ENCODE measurements around the gene GAS7. TPM values are rescaled to one million over a fixed set of nuclear protein-coding genes. Genes with fewer than 3 reads are reported as not detected.

Gene GAS7
- total RNA-seq, 2 experiments from 2014 or later = 1.6 to 2.1 TPM

GRCh38 chr17:10177131-10177912 lies 21.1 kb downstream of the GAS7 start:
- ChIA-PET CTCF (interaction anchor here (1.2 kb wide), 1 partner anchor 13 kb away, joined by 3 read pairs; no protein-coding TSS in a partner anchor), POLR2A (no interaction called here)
- Mint-ChIP-seq H3K36me3 (ENCODE audit: low read depth) (peaks cover under 1% of the 10 kb centered on the region), H3K4me1 (ENCODE audit: low read depth) (peaks cover 6% of the 10 kb centered on the region), H3K27me3 (peaks cover 7% of the 10 kb centered on the region), H3K27ac (no peak overlapping the region), H3K9me3 (no peaks in the 10 kb centered on the region), H3K4me3 (no peak overlapping the region)
- DNase-seq = no peak
- no peak for ATAC-seq
- intact Hi-C loops (cut with micrococcal nuclease) = no loop called here
- TF ChIP-seq, protein P1, sequence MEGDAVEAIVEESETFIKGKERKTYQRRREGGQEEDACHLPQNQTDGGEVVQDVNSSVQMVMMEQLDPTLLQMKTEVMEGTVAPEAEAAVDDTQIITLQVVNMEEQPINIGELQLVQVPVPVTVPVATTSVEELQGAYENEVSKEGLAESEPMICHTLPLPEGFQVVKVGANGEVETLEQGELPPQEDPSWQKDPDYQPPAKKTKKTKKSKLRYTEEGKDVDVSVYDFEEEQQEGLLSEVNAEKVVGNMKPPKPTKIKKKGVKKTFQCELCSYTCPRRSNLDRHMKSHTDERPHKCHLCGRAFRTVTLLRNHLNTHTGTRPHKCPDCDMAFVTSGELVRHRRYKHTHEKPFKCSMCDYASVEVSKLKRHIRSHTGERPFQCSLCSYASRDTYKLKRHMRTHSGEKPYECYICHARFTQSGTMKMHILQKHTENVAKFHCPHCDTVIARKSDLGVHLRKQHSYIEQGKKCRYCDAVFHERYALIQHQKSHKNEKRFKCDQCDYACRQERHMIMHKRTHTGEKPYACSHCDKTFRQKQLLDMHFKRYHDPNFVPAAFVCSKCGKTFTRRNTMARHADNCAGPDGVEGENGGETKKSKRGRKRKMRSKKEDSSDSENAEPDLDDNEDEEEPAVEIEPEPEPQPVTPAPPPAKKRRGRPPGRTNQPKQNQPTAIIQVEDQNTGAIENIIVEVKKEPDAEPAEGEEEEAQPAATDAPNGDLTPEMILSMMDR (IDR thresholded peaks at IDR 0.05) = no peak

- CTCF ChIA-PET = interaction anchor here (2.1 kb wide), 1 partner anchor 53 kb away, joined by 5 read pairs; no protein-coding TSS in a partner anchor
These were observed 24.5 kb downstream of the GAS7 start for GRCh38 chr17:10173913-10174312.

DNA sequence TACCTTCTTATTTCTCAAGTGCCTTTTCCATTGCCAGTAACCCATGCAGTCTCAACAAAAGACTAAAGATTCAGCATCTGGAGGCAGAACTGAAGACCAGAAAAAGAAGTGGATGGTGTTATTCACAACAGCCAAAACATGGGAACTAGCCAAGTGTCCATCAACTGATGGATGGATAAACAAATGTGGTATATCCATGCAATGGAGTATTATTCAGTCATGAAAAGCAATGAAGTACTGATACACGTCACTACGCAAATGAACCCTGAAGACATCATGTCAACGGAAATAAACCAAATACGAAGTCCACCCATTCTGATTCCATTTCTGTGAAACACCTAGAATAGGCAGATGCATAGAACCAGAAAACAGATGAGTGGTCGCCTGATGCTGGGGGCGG lies 25.6 kb downstream of the GAS7 start:
- TF ChIP-seq, protein P1 (IDR thresholded peaks at IDR 0.05) = no peak
- DNase-seq = no peak
- H3K27me3 Mint-ChIP-seq = peaks cover 24% of the 10 kb centered on the region
- peaks cover 2% of the 10 kb centered on the region for H3K36me3 Mint-ChIP-seq (ENCODE audit: low read depth)
- H3K4me3 Mint-ChIP-seq = no peak overlapping the region
- peaks cover 16% of the 10 kb centered on the region for H3K4me1 Mint-ChIP-seq (ENCODE audit: low read depth)
- H3K27ac Mint-ChIP-seq = no peak overlapping the region
- POLR2A ChIA-PET = no interaction called here
- no peak for ATAC-seq
- peaks cover 2% of the 10 kb centered on the region for H3K9me3 Mint-ChIP-seq
- intact Hi-C loops (cut with micrococcal nuclease) = no loop called here
- CTCF ChIA-PET = no interaction called here

More at GRCh38 chr17:10173913-10174312, 24.5 kb downstream of the GAS7 start:
- Mint-ChIP-seq H3K4me1 (ENCODE audit: low read depth) (peaks cover 20% of the 10 kb centered on the region), H3K9me3 (peaks cover 2% of the 10 kb centered on the region), H3K36me3 (ENCODE audit: low read depth) (peaks cover 2% of the 10 kb centered on the region), H3K27me3 (peaks cover 24% of the 10 kb centered on the region), H3K27ac (no peak overlapping the region), H3K4me3 (no peak overlapping the region)
- DNase-seq (no peak), ATAC-seq (no peak)
- intact Hi-C loops (cut with micrococcal nuclease) = no loop called here
- POLR2A ChIA-PET = no interaction called here
- TF ChIP-seq, protein P1 (IDR thresholded peaks at IDR 0.05) = no peak

DNA sequence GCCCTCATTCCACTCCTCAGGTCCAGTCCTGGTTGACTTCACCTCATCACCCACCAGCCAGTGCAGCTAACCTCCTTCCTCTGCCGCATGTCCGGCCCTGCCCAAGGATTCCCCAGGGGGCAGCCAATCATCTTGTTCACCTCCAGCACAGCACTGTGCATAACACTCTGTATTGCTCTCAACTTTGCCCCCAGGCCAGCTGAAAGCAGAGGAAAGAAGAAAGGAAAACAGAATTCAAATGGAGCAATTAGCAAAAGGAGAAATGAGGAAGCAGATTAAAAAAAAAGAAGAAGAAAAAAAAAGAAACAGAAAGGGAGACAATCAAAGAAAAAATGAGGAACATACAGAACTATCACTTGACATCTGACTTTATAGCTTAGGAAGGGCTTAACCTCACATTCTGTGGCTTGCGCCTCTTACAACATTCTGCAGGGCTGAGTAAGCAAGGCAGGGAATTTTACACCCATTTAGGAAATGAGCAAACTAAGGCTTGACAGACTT lies 26.1 kb downstream of the GAS7 start:
- ChIA-PET POLR2A (no interaction called here), CTCF (no interaction called here)
- Mint-ChIP-seq H3K4me3 (no peak overlapping the region), H3K9me3 (peaks cover 2% of the 10 kb centered on the region), H3K4me1 (ENCODE audit: low read depth) (peaks cover 16% of the 10 kb centered on the region), H3K36me3 (ENCODE audit: low read depth) (peaks cover 2% of the 10 kb centered on the region), H3K27ac (peak overlapping the region; percentile 33), H3K27me3 (peaks cover 24% of the 10 kb centered on the region)
- intact Hi-C loops (cut with micrococcal nuclease) = no loop called here
- TF ChIP-seq, protein P1 (IDR thresholded peaks at IDR 0.05) = no peak
- no peak for DNase-seq
- ATAC-seq = no peak

DNA sequence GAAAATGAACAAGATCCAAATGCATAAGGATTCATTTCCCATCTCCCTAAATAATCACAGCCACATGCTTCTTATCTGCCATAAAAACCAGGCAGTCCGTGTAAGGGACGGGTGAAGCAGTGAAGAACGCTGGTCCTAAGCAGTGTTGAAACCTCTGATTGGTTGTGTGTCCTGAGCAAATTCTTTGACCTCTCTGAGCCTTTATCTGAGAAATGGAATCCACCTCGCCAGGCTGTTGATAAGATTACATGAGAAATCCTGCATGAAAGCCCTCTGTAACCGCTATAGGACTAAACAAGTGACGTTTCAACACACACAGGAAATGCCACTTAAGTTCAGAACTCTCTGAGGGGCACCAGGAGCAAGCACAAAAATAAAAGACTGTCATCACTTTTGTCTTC lies 26.8 kb downstream of the GAS7 start:
- ATAC-seq = peak; percentile 82
- Mint-ChIP-seq H3K36me3 (ENCODE audit: low read depth) (peaks cover 2% of the 10 kb centered on the region), H3K27me3 (peaks cover 24% of the 10 kb centered on the region), H3K4me3 (no peak overlapping the region), H3K9me3 (peaks cover 2% of the 10 kb centered on the region), H3K4me1 (ENCODE audit: low read depth) (peaks cover 16% of the 10 kb centered on the region), H3K27ac (peak overlapping the region; percentile 33)
- intact Hi-C loops (cut with micrococcal nuclease) = no loop called here
- ChIA-PET POLR2A (no interaction called here), CTCF (no interaction called here)
- TF ChIP-seq, protein P1 (IDR thresholded peaks at IDR 0.05) = no peak
- DNase-seq = peak; percentile 15
